ENCODE measurements around the gene DNAH2.

DNAH2 gene

DNA sequence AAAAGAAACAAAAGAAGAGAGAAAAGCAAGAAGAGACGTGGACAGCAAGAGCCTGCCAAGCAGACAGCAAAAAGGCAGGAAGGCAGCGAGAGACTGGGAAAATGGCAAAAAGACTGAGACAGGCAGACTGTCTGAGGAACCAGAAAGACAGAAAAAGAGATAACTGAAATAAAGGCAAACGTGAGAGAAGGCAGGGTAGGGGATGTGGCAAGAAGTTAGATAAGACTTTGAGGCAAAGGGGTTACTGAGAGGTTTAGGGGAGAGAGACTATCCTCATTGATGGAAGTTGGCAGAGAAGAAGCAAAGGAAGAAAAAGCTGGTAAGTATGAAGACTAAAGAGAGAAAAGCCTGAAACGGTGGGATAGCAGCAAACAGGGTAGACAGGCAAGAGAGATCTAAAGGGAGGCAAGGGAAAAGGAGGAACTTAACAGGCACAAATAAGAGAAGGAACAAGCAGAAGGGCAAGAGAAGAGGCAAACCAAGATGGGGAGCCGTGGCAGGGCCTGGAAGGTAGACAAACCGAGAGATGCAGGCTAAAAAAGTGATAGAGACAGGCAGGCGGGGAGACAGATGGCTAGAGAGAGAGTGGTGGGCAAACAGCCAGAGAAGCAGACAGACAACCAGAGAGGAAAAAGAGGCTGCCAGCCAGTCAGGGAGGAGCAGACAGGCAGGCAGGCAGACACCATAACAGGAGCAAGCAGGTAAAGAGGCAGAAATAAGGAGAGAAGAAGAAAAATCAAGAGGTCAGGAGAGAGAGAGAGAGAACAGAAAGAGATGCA is 163.9 kb downstream of the DNAH2 start:
- DNase-seq, result no peak

DNA sequence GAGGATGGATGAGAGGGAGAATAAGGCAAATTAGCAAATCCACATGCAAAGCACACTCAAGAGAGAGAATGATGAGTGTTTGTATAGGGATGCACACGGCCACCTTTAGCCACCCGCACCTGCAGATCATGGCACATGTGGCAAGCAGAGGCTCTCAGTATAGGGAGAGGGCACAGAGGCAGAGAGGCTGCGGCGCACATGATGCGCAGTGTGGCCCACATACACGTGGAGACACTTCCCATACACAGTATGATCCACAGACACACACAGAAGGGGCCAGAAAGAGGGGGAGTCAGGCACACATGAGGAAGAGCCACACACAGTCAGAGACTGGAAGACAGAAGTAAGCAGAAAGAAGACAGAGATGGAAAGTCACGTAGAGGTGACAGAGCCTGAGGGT is 164.5 kb downstream of the DNAH2 start:
- no peak for DNase-seq

DNA sequence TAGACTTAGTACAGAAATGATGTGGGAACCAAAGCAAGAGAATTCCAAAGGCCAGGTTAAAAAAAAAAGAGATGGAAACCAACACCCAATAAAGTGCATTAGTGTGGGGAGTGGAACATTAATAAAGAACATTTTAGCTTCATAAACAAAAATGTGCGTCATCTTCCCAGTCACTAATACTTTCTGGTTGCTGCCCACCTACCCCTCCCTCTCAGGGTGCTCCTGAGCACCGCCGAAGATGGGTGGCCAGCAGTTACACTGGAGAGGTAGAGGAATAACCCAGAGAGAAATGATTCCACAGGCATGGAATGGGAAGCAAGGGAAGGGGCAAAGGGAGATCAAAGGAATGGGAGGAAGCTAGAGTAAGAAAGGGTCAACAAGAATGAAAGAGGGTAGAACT is 165.1 kb downstream of the DNAH2 start:
- no peak for DNase-seq
